Lower leg skin (tissue), 4 donors: Measurements from ENCODE around the gene PRXL2C. TPM values are rescaled to one million over a fixed set of nuclear protein-coding genes. Genes with fewer than 3 reads are reported as not detected.
"Not testable (repeated sequence)": the region's sequence is repeated elsewhere in the genome, so short reads cannot be mapped to it uniquely, and the experiment has no call there.

Experiments used
- DNase-seq, 2 donors: peaks; one replicate each; pipeline ENCODE4 v3.0.0-alpha.2; 2019; ENCODE audit warnings: low spot score in 2 of 2
- H3K4me3 ChIP-seq: fragments of 200-600 bp; sonication (generic); 2 replicates; pipeline ENCODE4 v1.5.1; 2017; ENCODE audit warnings: mild to moderate bottlenecking, low read depth; ENCODE audit not compliant: poor library complexity, severe bottlenecking
- CTCF ChIP-seq, 3 donors: fragments of 450-650 bp; IDR thresholded peaks; one replicate each; pipeline ENCODE4 v1.5.1; 2016; ENCODE audit warnings: antibody characterized with exemption in 3 of 3, mild to moderate bottlenecking in 3 of 3, moderate library complexity in 2 of 3
- POLR2A ChIP-seq, 2 donors: fragments of 450-650 bp; IDR thresholded peaks; one replicate each; pipeline ENCODE4 v1.6.1; 2016 to 2017; ENCODE audit warnings: antibody characterized with exemption in 2 of 2, mild to moderate bottlenecking in 1 of 2, moderate library complexity in 1 of 2
- WGBS, 2 donors: methylation state at CpG; one replicate each; pipeline ENCODE4 v1.1.5; 2018; 5-methylcytosine and 5-hydroxymethylcytosine counted together
- intact Hi-C: fragments of 100-400 bp; cut with DNase I; formaldehyde crosslinking; loops from one replicate; pipeline ENCODE4 v1.15.0; 2023; ENCODE audit warnings: low total_unique reads
- total RNA-seq, 4 donors: library from RNA; depleted of rRNA; stranded (reverse); fragments of >200 nt; gene quantifications; one replicate each; pipeline ENCODE4 v1.1.0, GENCODE V29; 2016

The PRXL2C gene
- total RNA-seq, 4 donors from 2014 or later, result 6.1 to 12.4 (median 9.4) TPM

DNA sequence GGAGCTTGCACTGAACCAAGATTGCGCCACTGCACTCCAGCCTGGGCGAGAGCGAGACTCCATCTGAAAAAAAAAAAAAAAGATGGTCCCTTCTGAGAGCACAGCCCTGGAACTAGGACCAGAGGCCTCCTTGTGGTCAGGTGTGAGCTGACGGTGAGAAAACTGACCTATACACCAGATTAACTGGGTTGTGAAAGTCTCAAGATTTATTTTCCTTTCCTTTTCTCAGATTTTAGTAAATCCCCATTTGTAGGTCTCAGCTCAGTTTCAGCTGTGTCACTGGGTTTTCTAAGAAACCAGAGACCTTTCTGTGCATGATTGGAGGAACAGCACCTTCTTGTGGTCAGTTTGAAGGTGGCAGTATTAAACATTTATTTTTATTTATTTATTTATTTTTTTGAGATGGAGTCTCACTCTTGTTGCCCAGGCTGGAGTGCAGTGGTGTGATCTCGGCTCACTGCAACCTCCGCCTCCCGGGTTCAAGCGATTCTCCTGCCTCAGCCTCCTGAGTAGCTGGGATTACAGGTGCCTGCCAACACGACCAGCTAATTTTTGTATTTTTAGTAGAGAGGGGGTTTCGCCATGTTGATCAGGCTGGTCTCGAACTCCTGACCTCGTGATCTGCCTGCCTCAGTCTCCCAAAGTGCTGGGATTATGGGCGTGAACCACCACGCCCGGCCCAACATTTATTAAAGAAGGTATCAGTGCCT lies 11.7 kb upstream of the PRXL2C start:
- 64 to 67% methylated on average over 15 of the region's 15 CpGs for WGBS, 2 donors
- DNase-seq, H3K4me3 ChIP-seq: not testable (repeated sequence)
- peak in 1 of 3 donors; percentile 71 for TF ChIP-seq CTCF (IDR thresholded peaks at IDR 0.05)
- intact Hi-C loops, result loop anchor here (10.0 kb wide), 1 partner anchor 342 kb away; no protein-coding TSS in a partner anchor

GRCh38 chr9:96665789-96666188 lies 10.7 kb upstream of the PRXL2C start:
- WGBS, 2 donors, result 75 to 89% methylated on average over 6 of the region's 6 CpGs
- intact Hi-C loops, result loop anchor here (10.0 kb wide), 1 partner anchor 341 kb away; no protein-coding TSS in a partner anchor
- TF ChIP-seq CTCF (IDR thresholded peaks at IDR 0.05) (no peak), POLR2A (IDR thresholded peaks at IDR 0.05) (no peak)
- DNase-seq, result no peak
- H3K4me3 ChIP-seq, result no peak overlapping the region

DNA sequence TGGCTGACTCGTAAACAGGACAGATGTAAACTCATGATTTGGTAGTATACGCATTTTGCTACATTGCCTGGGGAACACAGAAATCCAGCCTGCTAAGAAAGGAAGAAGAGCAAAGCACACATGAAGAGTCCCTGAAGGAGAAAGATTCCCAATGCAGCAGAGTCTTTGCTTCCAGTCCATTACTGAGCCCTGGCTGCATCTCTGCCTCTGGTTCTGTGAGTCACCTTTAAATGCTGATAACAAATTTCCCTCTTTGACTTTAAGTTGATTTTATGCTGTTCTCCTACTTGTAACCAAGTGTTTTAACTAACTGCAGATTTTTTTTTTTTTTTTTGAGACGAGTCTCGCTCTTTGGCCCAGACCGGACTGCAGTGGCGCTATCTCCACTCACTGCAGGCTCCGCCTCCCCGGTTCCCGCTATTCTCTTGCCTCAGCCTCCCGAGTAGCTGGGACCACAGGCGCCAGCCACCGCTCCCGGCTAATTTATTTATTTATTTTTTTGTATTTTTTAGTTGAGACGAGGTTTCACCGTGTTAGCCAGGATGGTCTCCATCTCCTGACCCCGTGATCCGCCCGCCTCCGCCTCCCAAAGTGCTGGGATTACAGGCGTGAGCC lies 8.5 kb upstream of the PRXL2C start:
- intact Hi-C loops, result loop anchor here (10.0 kb wide), 1 partner anchor 339 kb away; no protein-coding TSS in a partner anchor
- DNase-seq, result no peak

GRCh38 chr9:96661711-96662110 lies 6.6 kb upstream of the PRXL2C start:
- no peak overlapping the region for H3K4me3 ChIP-seq
- TF ChIP-seq POLR2A (IDR thresholded peaks at IDR 0.05), result no peak
- no peak for TF ChIP-seq CTCF (IDR thresholded peaks at IDR 0.05)
- WGBS, 2 donors, result 86 to 90% methylated on average over 4 of the region's 4 CpGs
- DNase-seq, result no peak
- intact Hi-C loops, result loop anchor here (10.0 kb wide), 1 partner anchor 337 kb away; no protein-coding TSS in a partner anchor

More for the DNA sequence above, 8.5 kb upstream of the PRXL2C start:
- no peak overlapping the region for H3K4me3 ChIP-seq
- 93 to 94% methylated on average over 20 of the region's 20 CpGs for WGBS, 2 donors
- TF ChIP-seq CTCF (IDR thresholded peaks at IDR 0.05), result no peak
- no peak for TF ChIP-seq POLR2A (IDR thresholded peaks at IDR 0.05)

DNA sequence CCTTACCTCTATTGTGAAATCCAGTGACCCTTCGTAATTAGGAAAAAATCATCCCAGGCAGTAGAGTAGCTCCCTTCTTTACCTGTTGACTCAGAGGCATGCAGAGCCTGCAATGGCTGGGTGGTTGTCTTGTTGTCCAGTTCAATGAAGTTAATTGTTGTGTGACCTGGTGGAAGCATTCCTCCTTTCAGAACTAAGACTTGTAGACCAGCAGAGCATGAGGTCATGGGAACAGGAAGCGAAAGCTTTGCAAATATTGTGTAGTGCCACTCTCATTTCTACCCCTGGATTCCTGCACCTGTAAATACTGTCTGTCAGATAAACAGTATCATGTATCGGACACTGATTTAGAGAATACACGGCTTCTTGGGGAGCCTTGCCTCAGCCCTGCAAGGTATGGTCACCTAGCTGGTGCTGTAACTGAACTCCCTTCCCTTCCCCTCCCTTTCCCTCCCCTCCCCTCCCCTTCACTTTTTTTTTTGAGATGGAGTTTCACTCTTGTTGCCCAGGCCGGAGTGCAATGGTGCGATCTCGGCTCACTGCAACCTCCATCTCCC lies 5.7 kb upstream of the PRXL2C start:
- no peak for DNase-seq
- 96 to 97% methylated on average over 7 of the region's 7 CpGs for WGBS, 2 donors
- H3K4me3 ChIP-seq, result no peak overlapping the region
- TF ChIP-seq POLR2A (IDR thresholded peaks at IDR 0.05) (no peak), CTCF (IDR thresholded peaks at IDR 0.05) (no peak)
- intact Hi-C loops, result loop anchor here (10.0 kb wide), 1 partner anchor 336 kb away; no protein-coding TSS in a partner anchor
